Trophoblast cell (in vitro differentiated cells and primary cell): Measurements from ENCODE around the gene PLSCR3.

Experiments used
- DNase-seq, 2 donors: peaks; one replicate each; pipeline ENCODE4 v3.0.0-alpha.2; 2016
- H2AFZ ChIP-seq: 2 replicates; pipeline ENCODE4 v1.6.1; 2013; ENCODE audit warnings: low read length, moderate library complexity, mild to moderate bottlenecking; ENCODE audit not compliant: insufficient read depth, poor library complexity
- H2AK5ac ChIP-seq: 2 replicates; pipeline ENCODE4 v1.6.1; 2013; ENCODE audit warnings: mild to moderate bottlenecking, low read length
- H2BK120ac ChIP-seq: 2 replicates; pipeline ENCODE4 v1.6.1; 2013; ENCODE audit warnings: low read length, mild to moderate bottlenecking, moderate library complexity; ENCODE audit not compliant: insufficient read depth, poor library complexity
- H2BK12ac ChIP-seq: 2 replicates; pipeline ENCODE4 v1.6.1; 2013; ENCODE audit warnings: mild to moderate bottlenecking, low read length, moderate library complexity
- H2BK5ac ChIP-seq: 2 replicates; pipeline ENCODE4 v1.6.1; 2013; ENCODE audit warnings: low read length, low read depth, moderate library complexity, mild to moderate bottlenecking; ENCODE audit not compliant: poor library complexity
- H3K14ac ChIP-seq: 2 replicates; pipeline ENCODE4 v1.6.1; 2013; ENCODE audit warnings: mild to moderate bottlenecking, low read length
- H3K18ac ChIP-seq: 2 replicates; pipeline ENCODE4 v1.6.1; 2013; ENCODE audit warnings: mild to moderate bottlenecking, low read length
- H3K23ac ChIP-seq: 2 replicates; pipeline ENCODE4 v1.6.1; 2013; ENCODE audit warnings: low read length
- H3K27ac ChIP-seq: 2 replicates; pipeline ENCODE4 v1.5.1; 2013; ENCODE audit warnings: low read depth, mild to moderate bottlenecking, inconsistent platforms, low read length, moderate library complexity
- H3K27me3 ChIP-seq: 2 replicates; pipeline ENCODE4 v1.6.1; 2013; ENCODE audit warnings: inconsistent platforms, mild to moderate bottlenecking, low read length, moderate library complexity; ENCODE audit not compliant: insufficient read depth
- H3K36me3 ChIP-seq, 2 experiments: 1 replicate in 1 of 2; 2 replicates in 1 of 2; pipeline ENCODE4 v1.6.1; 2013; ENCODE audit warnings: low read length in 2 of 2, mild to moderate bottlenecking in 2 of 2, moderate library complexity in 1 of 2; ENCODE audit not compliant: insufficient read depth in 2 of 2, control insufficient read depth in 1 of 2
- H3K4ac ChIP-seq: 2 replicates; pipeline ENCODE4 v1.6.1; 2013; ENCODE audit warnings: low read depth, mild to moderate bottlenecking, low read length, moderate library complexity
- H3K4me1 ChIP-seq, 2 experiments: 1 replicate in 1 of 2; 2 replicates in 1 of 2; pipeline ENCODE4 v1.6.1; 2013; ENCODE audit warnings: low read length in 2 of 2, mild to moderate bottlenecking in 2 of 2, moderate library complexity in 1 of 2; ENCODE audit not compliant: insufficient read depth in 2 of 2, control insufficient read depth in 1 of 2
- H3K4me2 ChIP-seq: 2 replicates; pipeline ENCODE4 v1.6.1; 2013; ENCODE audit warnings: inconsistent platforms, mild to moderate bottlenecking, low read length, moderate library complexity
- H3K4me3 ChIP-seq: 2 replicates; pipeline ENCODE4 v1.5.1; 2013; ENCODE audit warnings: mild to moderate bottlenecking, low read depth, low read length, inconsistent platforms
- H3K79me1 ChIP-seq: one replicate; pipeline ENCODE4 v1.6.1; 2013; ENCODE audit warnings: low read length
- H3K79me2 ChIP-seq: 2 replicates; pipeline ENCODE4 v1.6.1; 2013; ENCODE audit warnings: low read length, mild to moderate bottlenecking; ENCODE audit not compliant: control insufficient read depth, insufficient read depth, poor library complexity
- H3K9ac ChIP-seq: 2 replicates; pipeline ENCODE4 v1.6.1; 2013; ENCODE audit warnings: mild to moderate bottlenecking, low read length
- H3K9me3 ChIP-seq: 2 replicates; pipeline ENCODE4 v1.6.1; 2013; ENCODE audit warnings: low read depth, mild to moderate bottlenecking, control low read depth, inconsistent platforms, low read length; ENCODE audit not compliant: insufficient read depth
- H4K12ac ChIP-seq: 2 replicates; pipeline ENCODE4 v1.6.1; 2013; ENCODE audit warnings: low read depth, mild to moderate bottlenecking, low read length, moderate library complexity
- H4K8ac ChIP-seq: 2 replicates; pipeline ENCODE4 v1.6.1; 2013; ENCODE audit warnings: low read depth, mild to moderate bottlenecking, low read length, moderate library complexity
- H4K91ac ChIP-seq: one replicate; pipeline ENCODE4 v1.6.1; 2013; ENCODE audit warnings: low read depth, mild to moderate bottlenecking, low read length, moderate library complexity
- WGBS: extraction: QIAGEN DNeasy Blood & Tissue Kit; methylation state at CpG from one replicate; pipeline ENCODE4 v1.1.7; 2013; ENCODE audit warnings: missing lambda C conversion rate; ENCODE audit not compliant: insufficient read length, insufficient coverage; ENCODE audit errors: extremely low coverage; 5-methylcytosine and 5-hydroxymethylcytosine counted together

Gene PLSCR3

DNA sequence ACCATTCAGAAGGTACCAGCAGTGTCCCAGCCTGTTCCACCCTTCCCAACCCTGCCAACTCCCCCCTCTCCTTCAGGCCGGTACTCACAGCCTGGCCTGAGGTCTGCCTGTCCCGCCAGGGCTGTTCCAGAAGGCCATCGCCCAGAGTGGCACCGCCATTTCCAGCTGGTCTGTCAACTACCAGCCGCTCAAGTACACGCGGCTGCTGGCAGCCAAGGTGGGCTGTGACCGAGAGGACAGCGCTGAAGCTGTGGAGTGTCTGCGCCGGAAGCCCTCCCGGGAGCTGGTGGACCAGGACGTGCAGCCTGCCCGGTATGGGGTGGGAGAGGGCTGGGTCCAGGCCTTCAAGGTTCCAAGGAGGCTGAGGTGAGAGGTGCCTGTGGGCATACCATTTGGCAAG lies 20.5 kb upstream of the PLSCR3 start:
- no peak overlapping the region for H3K9ac ChIP-seq
- no peaks in the 10 kb centered on the region for H3K79me2 ChIP-seq
- H3K9me3 ChIP-seq, result no peaks in the 10 kb centered on the region
- WGBS, result no CpG with 5 or more reads among the region's 14 CpGs
- no peak overlapping the region for H3K4me3 ChIP-seq
- H3K14ac ChIP-seq, result no peak overlapping the region
- H4K12ac ChIP-seq, result no peak overlapping the region
- H2AK5ac ChIP-seq, result no peak overlapping the region
- H3K27me3 ChIP-seq, result no peaks in the 10 kb centered on the region
- no peak overlapping the region for H4K8ac ChIP-seq
- no peak overlapping the region for H3K27ac ChIP-seq
- H3K23ac ChIP-seq, result no peak overlapping the region
- H3K36me3 ChIP-seq, result peaks cover 23 to 35% of the 10 kb centered on the region in 2 experiments
- H2BK5ac ChIP-seq, result no peak overlapping the region
- no peak overlapping the region for H2AFZ ChIP-seq
- H3K18ac ChIP-seq, result no peak overlapping the region
- no peak overlapping the region for H2BK12ac ChIP-seq
- H2BK120ac ChIP-seq, result no peak overlapping the region
- no peak overlapping the region for H4K91ac ChIP-seq
- no peak for DNase-seq
- no peak overlapping the region for H3K4ac ChIP-seq
- no peaks in the 10 kb centered on the region for H3K79me1 ChIP-seq
- peaks cover 0 to under 1% of the 10 kb centered on the region in 2 experiments for H3K4me1 ChIP-seq
- H3K4me2 ChIP-seq, result no peak overlapping the region

DNA sequence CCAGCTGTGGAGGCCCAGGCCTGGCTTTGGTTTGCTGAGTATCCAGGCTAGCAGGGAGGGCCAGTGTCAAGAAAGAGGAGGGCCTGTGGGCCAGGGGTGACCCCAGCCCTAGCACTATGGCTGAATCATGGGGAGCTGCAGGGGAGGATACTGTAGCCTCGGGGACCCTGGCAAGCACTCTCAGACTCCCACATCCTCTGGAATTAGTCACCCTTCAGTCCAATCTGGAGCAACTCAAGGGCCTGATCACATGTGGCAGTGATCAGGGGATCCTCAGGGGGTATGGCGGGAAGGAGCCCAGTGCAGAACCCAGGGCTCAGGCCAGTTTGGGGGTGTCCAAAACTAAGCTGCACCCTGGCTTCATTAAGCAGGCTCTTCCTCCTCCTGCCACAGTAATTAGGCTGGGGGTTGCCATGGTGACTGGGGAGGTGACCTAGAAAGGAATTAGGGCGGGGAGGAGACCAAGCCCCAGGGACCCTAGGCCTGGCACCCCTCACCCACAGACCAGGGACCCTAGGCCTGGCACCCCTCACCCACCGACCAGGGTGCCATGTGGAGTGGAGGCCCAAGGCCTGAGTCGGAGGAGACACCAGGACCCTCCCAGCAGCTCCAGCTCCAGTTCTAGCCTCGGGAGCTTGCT lies 19.1 kb upstream of the PLSCR3 start:
- Histone ChIP-seq H2AFZ (no peak overlapping the region), H3K79me2 (no peaks in the 10 kb centered on the region), H4K91ac (no peak overlapping the region), H3K14ac (no peak overlapping the region), H3K9ac (no peak overlapping the region), H3K4me1 (no peaks in the 10 kb centered on the region), H3K4me2 (no peak overlapping the region), H3K27me3 (no peaks in the 10 kb centered on the region), H3K4ac (no peak overlapping the region), H4K8ac (no peak overlapping the region), H3K36me3 (peaks cover 37 to 46% of the 10 kb centered on the region in 2 experiments), H3K27ac (no peak overlapping the region), H2BK120ac (no peak overlapping the region), H3K4me3 (no peak overlapping the region), H3K9me3 (no peaks in the 10 kb centered on the region), H2AK5ac (no peak overlapping the region), H2BK12ac (no peak overlapping the region), H3K79me1 (no peaks in the 10 kb centered on the region), H2BK5ac (no peak overlapping the region), H3K18ac (no peak overlapping the region), H3K23ac (no peak overlapping the region), H4K12ac (no peak overlapping the region)
- DNase-seq, result no peak
- no CpG with 5 or more reads among the region's 6 CpGs for WGBS

DNA sequence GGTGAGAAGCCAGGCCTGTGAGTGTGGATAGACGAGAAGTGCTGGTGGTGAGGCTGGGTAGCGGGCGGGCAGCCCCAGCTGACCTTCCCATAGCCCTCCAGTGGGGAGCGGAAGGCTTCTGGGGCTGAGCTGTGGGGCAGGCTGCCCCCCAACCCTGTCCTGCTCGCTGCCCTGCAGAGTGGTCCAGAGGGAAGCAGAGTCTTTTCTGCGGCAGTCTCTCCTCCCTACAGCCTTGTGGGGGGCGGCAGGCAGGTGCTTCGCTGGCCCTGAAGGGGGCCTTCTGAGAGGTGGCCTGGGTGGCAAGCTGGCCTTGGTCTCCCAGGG lies 17.1 kb upstream of the PLSCR3 start:
- H3K23ac ChIP-seq, result no peak overlapping the region
- H3K27ac ChIP-seq, result no peak overlapping the region
- no peak overlapping the region for H3K18ac ChIP-seq
- WGBS, result no CpG with 5 or more reads among the region's 8 CpGs
- no peak overlapping the region for H3K4me3 ChIP-seq
- H3K4me2 ChIP-seq, result no peak overlapping the region
- no peak overlapping the region for H4K91ac ChIP-seq
- no peak for DNase-seq
- H3K9ac ChIP-seq, result no peak overlapping the region
- H3K79me2 ChIP-seq, result no peaks in the 10 kb centered on the region
- H3K79me1 ChIP-seq, result no peaks in the 10 kb centered on the region
- no peak overlapping the region for H2AK5ac ChIP-seq
- H3K27me3 ChIP-seq, result no peaks in the 10 kb centered on the region
- peaks cover 28 to 34% of the 10 kb centered on the region in 2 experiments for H3K36me3 ChIP-seq
- H2BK12ac ChIP-seq, result no peak overlapping the region
- no peak overlapping the region for H4K12ac ChIP-seq
- H2BK5ac ChIP-seq, result no peak overlapping the region
- H3K4ac ChIP-seq, result no peak overlapping the region
- H3K14ac ChIP-seq, result no peak overlapping the region
- no peak overlapping the region for H2BK120ac ChIP-seq
- H4K8ac ChIP-seq, result no peak overlapping the region
- no peak overlapping the region for H2AFZ ChIP-seq
- H3K9me3 ChIP-seq, result no peaks in the 10 kb centered on the region
- no peaks in the 10 kb centered on the region for H3K4me1 ChIP-seq

DNA sequence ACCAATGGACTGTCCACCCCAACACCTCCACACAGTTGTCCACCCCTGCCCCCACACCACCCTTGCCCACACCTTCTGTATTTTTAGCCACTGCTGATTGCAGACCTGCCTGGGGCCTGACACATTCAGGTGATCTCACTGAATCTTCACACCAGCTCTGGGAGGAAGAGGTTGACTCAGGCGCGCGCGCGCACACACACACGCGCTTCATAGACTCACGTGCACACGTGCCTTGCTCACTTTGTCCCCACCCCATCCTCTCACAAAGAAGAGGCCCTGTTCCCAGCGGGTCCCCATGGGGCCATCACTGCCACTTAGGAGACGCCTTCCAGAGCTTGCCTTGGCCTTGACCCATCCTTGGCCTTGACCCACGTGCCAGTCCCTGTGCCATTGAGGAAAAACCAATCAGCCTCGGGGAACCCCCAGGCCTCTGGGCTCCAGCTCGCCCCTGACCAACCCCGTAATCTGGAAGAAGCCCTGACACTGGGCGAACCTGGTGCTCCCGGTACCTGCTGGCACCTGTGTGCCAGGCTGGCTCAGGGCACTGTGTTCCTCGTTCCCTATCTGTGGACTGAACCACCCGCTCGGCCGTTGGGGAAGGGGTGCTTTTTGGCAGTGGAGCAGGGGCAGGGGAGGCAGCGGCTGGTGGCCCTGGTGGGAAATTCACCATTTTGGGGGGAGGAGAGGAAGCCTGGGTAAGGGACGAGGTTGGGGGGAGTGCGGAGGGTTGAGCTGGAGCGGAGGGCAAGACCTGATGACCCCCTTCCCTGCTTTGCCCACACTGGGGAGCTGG lies 16.5 kb upstream of the PLSCR3 start:
- no peaks in the 10 kb centered on the region for H3K9me3 ChIP-seq
- H3K14ac ChIP-seq, result no peak overlapping the region
- no peak for DNase-seq
- no peak overlapping the region for H3K4ac ChIP-seq
- H3K79me1 ChIP-seq, result no peaks in the 10 kb centered on the region
- H3K4me1 ChIP-seq, result no peaks in the 10 kb centered on the region
- H3K4me3 ChIP-seq, result no peak overlapping the region
- no peaks in the 10 kb centered on the region for H3K79me2 ChIP-seq
- H3K9ac ChIP-seq, result no peak overlapping the region
- no peak overlapping the region for H2BK120ac ChIP-seq
- H4K8ac ChIP-seq, result no peak overlapping the region
- H3K27ac ChIP-seq, result no peak overlapping the region
- no peak overlapping the region for H4K91ac ChIP-seq
- no peaks in the 10 kb centered on the region for H3K27me3 ChIP-seq
- no peak overlapping the region for H3K23ac ChIP-seq
- WGBS, result no CpG with 5 or more reads among the region's 25 CpGs
- H2AK5ac ChIP-seq, result no peak overlapping the region
- no peak overlapping the region for H2BK5ac ChIP-seq
- H3K18ac ChIP-seq, result no peak overlapping the region
- H4K12ac ChIP-seq, result no peak overlapping the region
- H2BK12ac ChIP-seq, result no peak overlapping the region
- no peak overlapping the region for H3K4me2 ChIP-seq
- peaks cover 26 to 34% of the 10 kb centered on the region in 2 experiments for H3K36me3 ChIP-seq
- no peak overlapping the region for H2AFZ ChIP-seq
